Left ventricle myocardium inferior (tissue), 1 donor: ENCODE measurements around the gene GRHL1. TPM values are rescaled to one million over a fixed set of nuclear protein-coding genes. Genes with fewer than 3 reads are reported as not detected.
"Not testable (repeated sequence)": the region's sequence is repeated elsewhere in the genome, so short reads cannot be mapped to it uniquely, and the experiment has no call there.

Experiments
- DNase-seq: peaks from one replicate; pipeline ENCODE4 v3.0.0-alpha.2; 2020
- H3K27ac ChIP-seq: fragments of 200-600 bp; replicated peaks from 2 replicates; pipeline ENCODE4 v1.8.0; 2021
- H3K27me3 ChIP-seq: fragments of 200-600 bp; 2 replicates; pipeline ENCODE4 v1.8.0; 2021; ENCODE audit warnings: low read depth
- H3K36me3 ChIP-seq: fragments of 200-600 bp; 2 replicates; pipeline ENCODE4 v1.8.0; 2021
- H3K4me1 ChIP-seq: fragments of 200-600 bp; 2 replicates; pipeline ENCODE4 v1.8.0; 2021
- H3K4me3 ChIP-seq: fragments of 200-600 bp; 2 replicates; pipeline ENCODE4 v1.8.0; 2021; ENCODE audit warnings: mild to moderate bottlenecking, moderate library complexity
- H3K9me3 ChIP-seq: fragments of 200-600 bp; replicated peaks from 2 replicates; pipeline ENCODE4 v1.8.0; 2021
- intact Hi-C: fragments of 100-400 bp; cut with micrococcal nuclease; formaldehyde crosslinking; loops from one replicate; pipeline ENCODE4 v1.11.0; 2022
- total RNA-seq: library from RNA; stranded (reverse); fragmentation: NEBNext Ultra II Directional; extraction: Animal tissue kit (Norgen Biotek cat#: 25700); gene quantifications from one replicate; pipeline ENCODE4 v1.2.1, GENCODE V29; 2021
- TF ChIP-seq, protein P1 (sequence below): fragments of 200-600 bp; IDR thresholded peaks from 2 replicates; pipeline ENCODE4 v1.8.0; 2021; ENCODE audit warnings: antibody characterized with exemption, mild to moderate bottlenecking, borderline replicate concordance
- donor health status: DM: no; HTN: yes; CAD: no; lungs with severe emphysema.

The GRHL1 gene
- total RNA-seq, 1 donor from 2014 or later, result 0.69 TPM

DNA sequence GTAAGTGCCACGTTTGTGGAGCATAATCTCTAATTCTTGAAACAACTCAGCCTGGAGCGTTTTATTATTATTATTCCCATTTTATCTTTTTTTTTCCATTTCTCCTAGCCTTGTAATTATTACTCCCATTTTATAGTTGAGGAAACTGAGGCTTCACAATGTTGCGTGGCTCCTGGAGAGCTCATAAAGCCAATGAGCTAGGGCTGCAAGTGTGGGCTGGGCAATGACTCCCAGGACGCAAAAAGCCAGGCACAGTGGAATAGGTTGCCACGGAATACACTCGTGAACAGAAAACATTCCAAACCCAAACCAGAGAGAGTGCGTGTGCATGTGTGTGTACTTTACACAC lies 78.4 kb downstream of the GRHL1 start:
- Histone ChIP-seq H3K9me3 (peaks cover 5% of the 10 kb centered on the region), H3K27ac (peak overlapping the region; percentile 91), H3K4me1 (peaks cover 48% of the 10 kb centered on the region), H3K27me3 (no peaks in the 10 kb centered on the region), H3K4me3 (peak overlapping the region; percentile 36), H3K36me3 (no peaks in the 10 kb centered on the region)
- intact Hi-C loops, result no loop called here
- TF ChIP-seq, protein P1, sequence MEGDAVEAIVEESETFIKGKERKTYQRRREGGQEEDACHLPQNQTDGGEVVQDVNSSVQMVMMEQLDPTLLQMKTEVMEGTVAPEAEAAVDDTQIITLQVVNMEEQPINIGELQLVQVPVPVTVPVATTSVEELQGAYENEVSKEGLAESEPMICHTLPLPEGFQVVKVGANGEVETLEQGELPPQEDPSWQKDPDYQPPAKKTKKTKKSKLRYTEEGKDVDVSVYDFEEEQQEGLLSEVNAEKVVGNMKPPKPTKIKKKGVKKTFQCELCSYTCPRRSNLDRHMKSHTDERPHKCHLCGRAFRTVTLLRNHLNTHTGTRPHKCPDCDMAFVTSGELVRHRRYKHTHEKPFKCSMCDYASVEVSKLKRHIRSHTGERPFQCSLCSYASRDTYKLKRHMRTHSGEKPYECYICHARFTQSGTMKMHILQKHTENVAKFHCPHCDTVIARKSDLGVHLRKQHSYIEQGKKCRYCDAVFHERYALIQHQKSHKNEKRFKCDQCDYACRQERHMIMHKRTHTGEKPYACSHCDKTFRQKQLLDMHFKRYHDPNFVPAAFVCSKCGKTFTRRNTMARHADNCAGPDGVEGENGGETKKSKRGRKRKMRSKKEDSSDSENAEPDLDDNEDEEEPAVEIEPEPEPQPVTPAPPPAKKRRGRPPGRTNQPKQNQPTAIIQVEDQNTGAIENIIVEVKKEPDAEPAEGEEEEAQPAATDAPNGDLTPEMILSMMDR, result no peak
- no peak for DNase-seq

DNA sequence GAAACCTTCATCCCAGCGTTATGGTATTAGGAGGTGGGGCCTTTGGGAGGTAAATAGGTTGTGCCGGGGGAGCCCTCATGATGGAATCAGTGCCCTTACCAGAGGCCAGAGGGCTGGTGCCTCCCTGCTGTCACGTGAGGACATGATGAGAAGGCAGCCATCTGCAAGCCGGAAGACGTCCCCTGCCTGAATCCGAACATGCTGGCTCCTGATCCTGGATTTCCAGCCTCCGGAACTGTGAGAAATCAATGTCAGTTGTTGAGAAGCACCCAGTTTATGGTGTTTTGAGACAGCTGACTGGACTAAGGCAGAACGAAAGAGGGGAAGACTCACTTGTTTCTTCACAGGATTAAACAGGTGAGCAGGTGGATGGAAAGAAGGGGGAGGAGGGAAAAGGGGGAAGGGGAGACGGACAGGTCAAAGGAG lies 78.8 kb downstream of the GRHL1 start:
- peaks cover 52% of the 10 kb centered on the region for H3K4me1 ChIP-seq
- H3K36me3 ChIP-seq, result no peaks in the 10 kb centered on the region
- H3K9me3 ChIP-seq, result peaks cover 5% of the 10 kb centered on the region
- TF ChIP-seq, protein P1, result no peak
- peak overlapping the region; percentile 91 for H3K27ac ChIP-seq
- H3K4me3 ChIP-seq, result no peak overlapping the region
- no peak for DNase-seq
- H3K27me3 ChIP-seq, result no peaks in the 10 kb centered on the region
- intact Hi-C loops, result no loop called here

DNA sequence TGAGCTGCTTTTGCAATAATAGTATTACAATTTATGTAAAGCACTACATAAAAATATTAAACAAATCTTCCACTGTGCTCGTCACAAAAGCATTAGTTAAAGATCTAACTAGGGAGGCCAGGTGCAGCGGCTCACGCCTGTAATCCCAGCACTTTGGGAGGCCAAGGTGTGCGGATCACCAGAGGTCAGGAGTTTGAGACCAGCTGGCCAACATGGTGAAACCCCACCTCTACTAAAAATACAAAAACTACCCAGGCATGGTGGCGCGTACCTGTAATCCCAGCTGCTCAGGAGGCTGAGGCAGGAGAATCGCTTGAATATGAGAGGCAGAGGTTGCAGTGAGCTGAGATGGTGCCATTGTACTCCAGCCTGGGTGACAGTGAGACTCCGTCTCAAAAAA lies 79.3 kb downstream of the GRHL1 start:
- intact Hi-C loops, H3K27me3 ChIP-seq, DNase-seq, H3K36me3 ChIP-seq, H3K9me3 ChIP-seq, H3K4me3 ChIP-seq: not testable (repeated sequence)
- Histone ChIP-seq H3K27ac (peak overlapping the region; percentile 91), H3K4me1 (peaks cover 57% of the 10 kb centered on the region)

DNA sequence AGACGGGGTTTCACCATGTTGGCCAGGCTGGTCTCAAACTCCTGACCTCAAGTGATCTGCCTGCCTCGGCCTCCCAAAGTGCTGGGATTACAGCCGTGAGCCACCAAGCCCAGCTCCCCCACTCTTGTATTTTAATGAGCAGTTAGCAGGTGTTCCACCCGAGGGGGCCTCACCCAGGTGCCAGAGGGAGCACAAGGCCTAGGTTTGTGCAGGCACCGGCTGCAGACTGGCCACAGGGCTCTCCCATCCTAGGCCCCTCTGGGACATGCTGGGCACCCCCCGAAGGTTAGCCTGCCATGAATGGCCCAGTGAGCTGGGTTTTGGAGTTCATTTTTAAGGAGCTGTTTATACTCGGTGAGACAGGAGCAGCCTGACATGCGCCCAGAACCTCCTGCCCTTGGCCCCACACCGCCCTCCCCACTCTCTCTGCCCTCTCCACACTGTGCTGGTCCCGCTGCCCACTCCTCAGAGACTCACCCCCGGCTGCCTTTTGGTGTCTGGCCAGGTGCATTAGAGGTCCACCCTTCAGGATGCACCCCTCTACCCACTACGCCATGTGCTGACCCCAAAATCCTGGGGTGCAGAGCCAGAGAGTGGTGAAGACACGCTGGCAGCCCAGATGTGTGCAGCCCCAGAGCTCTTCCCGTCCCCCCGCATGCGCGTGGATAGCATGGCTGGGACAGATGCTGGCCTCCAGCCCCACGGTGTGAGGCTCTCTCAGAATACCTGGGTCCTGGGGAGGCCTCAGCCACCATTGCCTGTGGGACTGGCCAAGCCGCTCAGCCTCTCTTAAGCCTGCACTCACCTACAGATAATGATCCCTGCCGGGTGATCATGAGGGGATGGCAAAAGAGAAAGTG lies 80.6 kb downstream of the GRHL1 start:
- DNase-seq, result no peak
- Histone ChIP-seq H3K4me3 (no peak overlapping the region), H3K27me3 (no peaks in the 10 kb centered on the region), H3K36me3 (no peaks in the 10 kb centered on the region), H3K4me1 (peaks cover 70% of the 10 kb centered on the region), H3K9me3 (no peaks in the 10 kb centered on the region), H3K27ac (peak overlapping the region; percentile 27)
- TF ChIP-seq, protein P1, result no peak
- intact Hi-C loops, result no loop called here

DNA sequence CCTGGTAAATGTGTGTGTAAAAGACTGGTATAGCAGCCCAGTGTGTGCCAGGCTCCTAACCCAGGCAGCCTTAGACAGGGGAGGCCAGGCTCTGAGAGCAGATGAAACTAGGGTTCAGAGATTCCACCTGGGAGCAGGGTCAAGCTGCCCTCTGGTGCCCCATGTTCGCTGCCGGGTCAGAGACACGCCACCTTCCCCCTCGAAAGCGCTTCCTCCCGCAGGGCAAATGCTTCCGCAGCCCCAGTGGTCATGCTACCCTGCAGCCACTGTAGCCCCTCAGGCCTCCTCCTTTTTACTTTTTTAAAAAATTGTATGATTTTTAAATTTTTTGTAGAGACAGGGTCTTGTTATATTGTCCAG lies 81.2 kb downstream of the GRHL1 start:
- Histone ChIP-seq H3K27ac (peak overlapping the region; percentile 27), H3K27me3 (no peaks in the 10 kb centered on the region), H3K9me3 (no peaks in the 10 kb centered on the region), H3K4me1 (peaks cover 76% of the 10 kb centered on the region), H3K4me3 (no peak overlapping the region), H3K36me3 (no peaks in the 10 kb centered on the region)
- intact Hi-C loops, result no loop called here
- no peak for DNase-seq
- TF ChIP-seq, protein P1, result no peak

DNA sequence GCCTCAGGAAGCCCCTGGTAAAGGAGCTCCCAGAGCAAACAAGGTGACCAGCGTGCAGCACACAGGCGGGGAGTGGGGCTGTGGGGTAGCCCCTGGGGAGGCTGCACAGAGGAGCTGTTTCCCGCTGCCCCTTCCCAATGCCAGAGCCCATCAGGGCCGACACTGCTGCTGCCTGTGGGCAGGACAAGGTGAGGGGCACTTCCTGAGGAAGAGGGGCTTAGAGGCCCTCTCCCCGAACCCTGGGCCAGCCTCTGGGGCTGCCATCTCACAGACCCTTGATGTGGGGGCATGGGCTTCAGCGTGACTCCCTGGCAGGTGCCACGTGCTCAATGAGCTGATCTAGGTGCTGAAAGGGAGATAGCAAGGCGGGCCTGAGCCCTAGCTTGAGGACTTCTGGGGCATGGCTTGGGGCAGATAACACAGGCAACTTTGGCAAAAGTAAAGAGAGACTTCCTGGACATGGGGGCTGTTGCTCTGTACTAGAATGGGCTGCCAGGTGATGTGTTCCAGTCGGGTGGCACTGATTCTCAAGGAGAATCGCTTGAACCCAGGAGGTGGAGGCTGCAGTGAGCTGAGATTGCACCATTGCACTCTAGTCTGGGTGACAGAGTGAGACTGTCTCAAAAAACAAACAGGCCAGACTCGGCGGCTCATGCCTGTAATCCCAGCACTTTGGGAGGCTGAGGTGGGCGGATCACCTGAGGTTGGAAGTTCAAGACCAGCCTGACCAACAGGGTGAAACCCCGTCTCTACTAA lies 81.9 kb downstream of the GRHL1 start:
- Histone ChIP-seq H3K36me3 (no peaks in the 10 kb centered on the region), H3K27ac (peak overlapping the region; percentile 27), H3K4me1 (peaks cover 76% of the 10 kb centered on the region), H3K27me3 (no peaks in the 10 kb centered on the region), H3K9me3 (no peaks in the 10 kb centered on the region), H3K4me3 (no peak overlapping the region)
- DNase-seq, result no peak
- TF ChIP-seq, protein P1, result no peak
- intact Hi-C loops, result no loop called here
